OCI-LY3 (cell line): ENCODE results near the gene VAT1L.
"Not testable (repeated sequence)": the region's sequence is repeated elsewhere in the genome, so short reads cannot be mapped to it uniquely, and the experiment has no call there.

ENCODE experiments used
- H2AFZ ChIP-seq: fragments of 200-600, 300-600 bp; shearing (Covaris generic); 2 replicates; pipeline ENCODE4 v1.6.0; 2014; ENCODE audit warnings: antibody characterized with exemption, low read depth, low read length
- H3K27ac ChIP-seq: fragments of 200-600, 300-600 bp; sonication (generic); 2 replicates; pipeline ENCODE4 v1.5.1; 2014; ENCODE audit warnings: mild to moderate bottlenecking, low read length, moderate library complexity, mixed read lengths
- H3K27me3 ChIP-seq: fragments of 200-600, 300-600 bp; sonication (generic); 2 replicates; pipeline ENCODE4 v1.6.1; 2014; ENCODE audit warnings: low read depth, low read length, mixed read lengths
- H3K36me3 ChIP-seq: fragments of 200-600, 300-600 bp; sonication (generic); replicated peaks from 2 replicates; pipeline ENCODE3; 2014; ENCODE audit warnings: low read depth, low read length, mixed read lengths
- H3K4me1 ChIP-seq: fragments of 300-600, 200-600 bp; sonication (generic); 2 replicates; pipeline ENCODE4 v1.6.1; 2014; ENCODE audit warnings: low read length, mixed read lengths
- H3K4me2 ChIP-seq: fragments of 200-600, 300-600 bp; sonication (generic); 2 replicates; pipeline ENCODE4 v1.6.1; 2014; ENCODE audit warnings: low read length, mixed read lengths
- H3K4me3 ChIP-seq: fragments of 300-600, 200-600 bp; sonication (generic); 2 replicates; pipeline ENCODE4 v1.5.1; 2014; ENCODE audit warnings: antibody characterized with exemption, mild to moderate bottlenecking, low read length, moderate library complexity
- H3K79me2 ChIP-seq: fragments of 300-600, 200-600 bp; shearing (Covaris generic); 2 replicates; pipeline ENCODE4 v1.6.1; 2014; ENCODE audit warnings: mild to moderate bottlenecking, low read length, mixed read lengths
- H3K9ac ChIP-seq: fragments of 300-600, 200-600 bp; shearing (Covaris generic); 2 replicates; pipeline ENCODE4 v1.6.0; 2014; ENCODE audit warnings: mild to moderate bottlenecking, low read length, moderate library complexity
- H3K9me3 ChIP-seq: fragments of 200-600, 300-600 bp; shearing (Covaris generic); 2 replicates; pipeline ENCODE4 v1.6.1; 2014; ENCODE audit warnings: low read length, mixed read lengths; ENCODE audit not compliant: insufficient read depth
- H4K20me1 ChIP-seq: fragments of 200-600, 300-600 bp; sonication (generic); 2 replicates; pipeline ENCODE4 v1.6.1; 2016; ENCODE audit warnings: low read length, mixed read lengths; ENCODE audit not compliant: insufficient read depth
- EZH2phosphoT487 ChIP-seq: fragments of 200-600 bp; shearing (Covaris generic); IDR thresholded peaks from 2 replicates; pipeline ENCODE4 v1.6.1; 2018; ENCODE audit warnings: antibody characterized with exemption, mixed run types, low read depth
- TF ChIP-seq, protein P1 (sequence below): fragments of 200-600, 300-600 bp; sonication (generic); IDR thresholded peaks from 2 replicates; pipeline ENCODE4 v1.5.1; 2014; ENCODE audit warnings: antibody characterized with exemption, low read length, low read depth

VAT1L gene

DNA sequence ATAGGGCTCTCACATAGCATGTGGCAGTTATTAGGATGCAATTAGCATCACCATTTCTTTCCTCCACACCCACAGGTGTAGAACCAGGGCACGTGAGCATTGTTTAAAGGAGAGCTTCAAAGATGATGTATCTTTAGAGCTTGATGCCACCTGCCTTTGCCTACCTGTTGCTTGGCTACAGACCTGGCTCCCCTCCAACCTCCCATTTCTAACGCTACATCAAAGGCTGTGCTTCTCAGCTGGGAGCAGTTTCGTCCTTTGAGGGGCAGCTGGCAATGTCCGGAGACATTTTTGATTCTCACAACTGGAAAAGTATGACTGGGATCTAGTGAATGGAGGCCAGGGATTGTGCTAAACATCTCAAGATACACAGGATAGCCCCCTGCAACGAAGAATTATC, 155.4 kb downstream of the VAT1L start:
- Histone ChIP-seq H3K4me2 (no peak overlapping the region), H3K27ac (no peak overlapping the region), H3K4me3 (no peak overlapping the region), H3K9ac (no peak overlapping the region), H3K36me3 (no peaks in the 10 kb centered on the region), H3K79me2 (no peaks in the 10 kb centered on the region), H3K4me1 (peaks cover 7% of the 10 kb centered on the region; the same call in 1 of the 2 replicates), H2AFZ (no peak overlapping the region), H3K9me3 (no peaks in the 10 kb centered on the region), H3K27me3 (peaks cover 13% of the 10 kb centered on the region), H4K20me1 (no peaks in the 10 kb centered on the region)
- TF ChIP-seq, protein P1, sequence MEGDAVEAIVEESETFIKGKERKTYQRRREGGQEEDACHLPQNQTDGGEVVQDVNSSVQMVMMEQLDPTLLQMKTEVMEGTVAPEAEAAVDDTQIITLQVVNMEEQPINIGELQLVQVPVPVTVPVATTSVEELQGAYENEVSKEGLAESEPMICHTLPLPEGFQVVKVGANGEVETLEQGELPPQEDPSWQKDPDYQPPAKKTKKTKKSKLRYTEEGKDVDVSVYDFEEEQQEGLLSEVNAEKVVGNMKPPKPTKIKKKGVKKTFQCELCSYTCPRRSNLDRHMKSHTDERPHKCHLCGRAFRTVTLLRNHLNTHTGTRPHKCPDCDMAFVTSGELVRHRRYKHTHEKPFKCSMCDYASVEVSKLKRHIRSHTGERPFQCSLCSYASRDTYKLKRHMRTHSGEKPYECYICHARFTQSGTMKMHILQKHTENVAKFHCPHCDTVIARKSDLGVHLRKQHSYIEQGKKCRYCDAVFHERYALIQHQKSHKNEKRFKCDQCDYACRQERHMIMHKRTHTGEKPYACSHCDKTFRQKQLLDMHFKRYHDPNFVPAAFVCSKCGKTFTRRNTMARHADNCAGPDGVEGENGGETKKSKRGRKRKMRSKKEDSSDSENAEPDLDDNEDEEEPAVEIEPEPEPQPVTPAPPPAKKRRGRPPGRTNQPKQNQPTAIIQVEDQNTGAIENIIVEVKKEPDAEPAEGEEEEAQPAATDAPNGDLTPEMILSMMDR: no peak
- TF ChIP-seq EZH2phosphoT487: no peak

DNA sequence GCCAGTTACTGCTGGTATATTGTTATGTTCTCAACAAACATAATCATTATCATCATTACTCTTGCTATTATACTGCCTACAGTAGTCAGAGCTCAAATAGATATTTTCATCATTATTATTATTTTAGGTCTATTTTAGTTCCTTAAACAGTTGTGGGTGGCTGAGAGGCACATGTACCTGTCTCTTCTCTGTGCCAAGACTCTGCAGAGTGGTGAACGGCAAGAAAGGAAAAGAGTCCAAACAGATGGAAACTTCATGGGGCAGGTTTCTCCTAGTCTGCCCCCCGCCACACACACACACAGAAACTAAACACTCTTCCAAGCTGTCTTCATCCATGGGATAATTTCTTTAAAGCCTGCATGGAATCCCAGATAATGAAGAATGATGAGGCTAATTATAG, 156.3 kb downstream of the VAT1L start:
- no peaks in the 10 kb centered on the region for H3K9me3 ChIP-seq
- peaks cover 15% of the 10 kb centered on the region for H3K27me3 ChIP-seq
- TF ChIP-seq EZH2phosphoT487: no peak
- peaks cover 12% of the 10 kb centered on the region for H3K4me1 ChIP-seq
- H3K4me2 ChIP-seq: no peak overlapping the region
- H3K36me3 ChIP-seq: no peaks in the 10 kb centered on the region
- no peak overlapping the region for H3K4me3 ChIP-seq
- H3K27ac ChIP-seq: no peak overlapping the region
- H2AFZ ChIP-seq: no peak overlapping the region
- no peak overlapping the region for H3K9ac ChIP-seq
- no peaks in the 10 kb centered on the region for H4K20me1 ChIP-seq
- H3K79me2 ChIP-seq: no peaks in the 10 kb centered on the region

DNA sequence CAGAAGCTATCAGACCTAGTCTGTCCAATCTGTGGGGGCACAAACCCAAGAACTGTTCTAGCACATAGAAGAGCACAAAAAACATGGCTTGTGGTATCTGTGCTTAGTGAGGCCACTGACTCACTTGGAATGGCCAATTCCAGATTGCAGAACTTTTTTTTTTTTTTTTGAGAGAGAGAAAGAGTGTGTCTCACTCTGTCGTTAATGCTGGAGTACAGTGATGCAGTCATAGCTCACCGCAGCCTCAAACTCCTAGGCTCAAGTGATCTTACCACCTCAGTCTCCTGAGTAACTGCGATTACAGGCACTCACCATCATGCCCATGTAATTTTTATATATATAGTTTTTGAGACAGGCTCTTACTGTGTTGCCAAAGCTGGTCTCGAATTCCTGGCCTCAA, 156.8 kb downstream of the VAT1L start:
- TF ChIP-seq, protein P1: no peak
- TF ChIP-seq EZH2phosphoT487: no peak
- Histone ChIP-seq H3K4me1 (peaks cover 16% of the 10 kb centered on the region), H3K27ac (no peak overlapping the region), H4K20me1 (no peaks in the 10 kb centered on the region), H2AFZ (no peak overlapping the region), H3K4me3 (no peak overlapping the region), H3K36me3 (no peaks in the 10 kb centered on the region), H3K79me2 (no peaks in the 10 kb centered on the region), H3K9ac (no peak overlapping the region), H3K9me3 (no peaks in the 10 kb centered on the region), H3K27me3 (peaks cover 15% of the 10 kb centered on the region), H3K4me2 (no peak overlapping the region)

DNA sequence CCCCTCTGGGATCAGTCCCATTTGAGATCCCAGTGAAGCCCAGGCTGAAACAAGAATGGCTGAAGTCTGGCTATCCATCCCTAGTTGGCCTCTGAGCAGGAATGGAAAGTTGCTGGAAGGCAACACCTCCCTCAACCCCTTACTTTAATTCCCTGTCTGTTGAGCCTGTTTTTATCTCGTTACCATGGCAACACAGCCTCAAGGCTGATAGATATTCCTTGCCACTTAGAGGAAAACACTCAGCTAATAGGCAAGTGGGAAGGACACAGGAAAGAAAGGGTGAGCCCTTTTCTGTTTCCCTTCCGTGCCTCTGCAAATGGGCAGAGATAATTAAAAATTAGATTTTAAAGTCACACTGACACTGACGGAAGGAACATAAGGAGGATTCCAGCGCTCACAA, 158.5 kb downstream of the VAT1L start:
- no peak overlapping the region for H2AFZ ChIP-seq
- H3K4me3 ChIP-seq: no peak overlapping the region
- H4K20me1 ChIP-seq: no peaks in the 10 kb centered on the region
- peaks cover 20% of the 10 kb centered on the region for H3K27me3 ChIP-seq
- no peaks in the 10 kb centered on the region for H3K79me2 ChIP-seq
- H3K9me3 ChIP-seq: no peaks in the 10 kb centered on the region
- TF ChIP-seq EZH2phosphoT487: no peak
- TF ChIP-seq, protein P1: no peak
- no peak overlapping the region for H3K9ac ChIP-seq
- H3K27ac ChIP-seq: no peak overlapping the region
- peaks cover 16% of the 10 kb centered on the region for H3K4me1 ChIP-seq
- H3K36me3 ChIP-seq: no peaks in the 10 kb centered on the region
- no peak overlapping the region for H3K4me2 ChIP-seq

DNA sequence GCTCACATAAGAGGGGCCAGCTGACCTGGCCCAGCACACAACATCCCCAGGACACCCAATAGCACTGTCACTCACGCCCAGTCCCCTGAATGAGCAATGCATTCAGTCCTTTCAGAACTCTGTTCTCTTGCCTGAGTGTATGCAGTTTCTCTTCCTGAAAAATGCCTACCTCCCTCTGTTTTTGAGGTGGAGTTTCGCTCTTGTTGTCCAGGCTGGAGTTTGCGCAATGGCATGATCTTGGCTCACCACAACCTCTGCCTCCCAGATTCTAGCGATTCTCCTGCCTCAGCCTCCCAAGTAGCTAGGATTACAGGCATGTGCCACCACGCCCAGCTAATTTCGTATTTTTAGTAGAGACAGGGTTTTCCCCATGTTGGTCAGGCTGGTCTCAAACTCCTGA, 159.2 kb downstream of the VAT1L start:
- H2AFZ ChIP-seq, H3K9me3 ChIP-seq, H3K36me3 ChIP-seq, H3K4me3 ChIP-seq, H3K9ac ChIP-seq, H3K27ac ChIP-seq, H3K4me2 ChIP-seq, H4K20me1 ChIP-seq, H3K79me2 ChIP-seq: not testable (repeated sequence)
- peaks cover 20% of the 10 kb centered on the region for H3K27me3 ChIP-seq
- H3K4me1 ChIP-seq: peaks cover 16% of the 10 kb centered on the region
